ENCODE results near the gene PAX3.

DNA sequence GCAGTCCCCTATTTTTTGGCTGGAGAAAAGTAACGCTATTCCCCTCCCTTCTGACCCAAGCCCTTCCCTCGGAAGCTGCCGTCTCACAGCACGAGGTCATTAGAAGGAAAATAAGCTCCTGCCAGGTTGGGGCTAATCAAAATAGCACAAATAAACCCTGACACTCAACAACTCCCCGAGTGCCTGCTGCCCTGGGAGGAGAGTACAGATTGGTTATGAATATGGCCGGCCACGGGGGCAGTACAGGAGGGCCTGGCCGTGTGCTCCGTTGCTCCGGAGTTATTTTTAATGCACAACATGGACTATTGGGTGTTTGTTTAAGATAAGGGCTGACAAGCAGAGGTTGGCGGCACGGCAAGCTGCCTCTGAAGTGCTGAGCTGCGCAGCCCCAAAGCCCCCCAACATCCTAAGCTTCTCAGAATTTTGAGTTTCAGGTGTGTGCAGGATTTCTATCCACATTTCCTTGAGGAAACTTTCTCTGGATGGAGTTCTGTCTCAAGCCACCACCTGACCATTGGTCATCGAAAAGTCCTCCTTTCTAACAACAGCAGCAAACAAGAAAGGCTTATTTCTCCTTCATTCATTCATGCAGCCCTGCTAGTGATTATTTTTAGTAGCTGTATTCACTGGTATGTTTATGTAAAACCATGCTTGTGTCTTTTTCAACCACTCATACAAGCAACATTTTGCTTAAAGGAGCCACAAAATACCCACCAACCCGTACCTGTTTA is 58.7 kb downstream of the PAX3 start:
- no peak for TF ChIP-seq ZNF138 (CRISPR knock-in tag; conservative IDR thresholded peaks at IDR 0.05)
- TF ChIP-seq, protein P1, sequence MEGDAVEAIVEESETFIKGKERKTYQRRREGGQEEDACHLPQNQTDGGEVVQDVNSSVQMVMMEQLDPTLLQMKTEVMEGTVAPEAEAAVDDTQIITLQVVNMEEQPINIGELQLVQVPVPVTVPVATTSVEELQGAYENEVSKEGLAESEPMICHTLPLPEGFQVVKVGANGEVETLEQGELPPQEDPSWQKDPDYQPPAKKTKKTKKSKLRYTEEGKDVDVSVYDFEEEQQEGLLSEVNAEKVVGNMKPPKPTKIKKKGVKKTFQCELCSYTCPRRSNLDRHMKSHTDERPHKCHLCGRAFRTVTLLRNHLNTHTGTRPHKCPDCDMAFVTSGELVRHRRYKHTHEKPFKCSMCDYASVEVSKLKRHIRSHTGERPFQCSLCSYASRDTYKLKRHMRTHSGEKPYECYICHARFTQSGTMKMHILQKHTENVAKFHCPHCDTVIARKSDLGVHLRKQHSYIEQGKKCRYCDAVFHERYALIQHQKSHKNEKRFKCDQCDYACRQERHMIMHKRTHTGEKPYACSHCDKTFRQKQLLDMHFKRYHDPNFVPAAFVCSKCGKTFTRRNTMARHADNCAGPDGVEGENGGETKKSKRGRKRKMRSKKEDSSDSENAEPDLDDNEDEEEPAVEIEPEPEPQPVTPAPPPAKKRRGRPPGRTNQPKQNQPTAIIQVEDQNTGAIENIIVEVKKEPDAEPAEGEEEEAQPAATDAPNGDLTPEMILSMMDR (IDR thresholded peaks at IDR 0.05) = no peak

Data from WTC11 (cell line).